ENCODE measurements around the gene GPR158.

- TF ChIP-seq POLR2A (IDR thresholded peaks at IDR 0.05) (no peak), CTCF (IDR thresholded peaks at IDR 0.05) (no peak)
Measured at GRCh38 chr10:25629333-25629732, 454.5 kb downstream of the GPR158 start.
